CD4-positive, CD25-positive, alpha-beta regulatory T cell (primary cell): ENCODE measurements around the gene CTAG1B. TPM values are rescaled to one million over a fixed set of nuclear protein-coding genes. Genes with fewer than 3 reads are reported as not detected.
A peak's percentile ranks its signal among the peaks of the same experiment; 100 is the strongest.
"Not testable (repeated sequence)": the region's sequence is repeated elsewhere in the genome, so short reads cannot be mapped to it uniquely, and the experiment has no call there.

Source experiments
- ATAC-seq, 2 donors: fragments of 150-1000 bp; cut with Tn5 transposase; one replicate each; pipeline ENCODE4 v1.10.0; 2021; ENCODE audit warnings: low read depth in 2 of 2, moderate number of reproducible peaks in 2 of 2, moderate library complexity in 1 of 2
- DNase-seq, 3 donors: peaks; one replicate each; pipeline versions ENCODE4 v3.0.0 to v3.0.0-alpha.2; 2012 to 2022; ENCODE audit warnings: mixed read lengths in 1 of 3
- H3K27ac ChIP-seq: one replicate; pipeline ENCODE4 v1.7.0; 2013; ENCODE audit warnings: mild to moderate bottlenecking, low read length; ENCODE audit not compliant: insufficient read depth, poor library complexity, severe bottlenecking
- H3K27me3 ChIP-seq: one replicate; pipeline ENCODE4 v1.7.0; 2013; ENCODE audit warnings: low read length; ENCODE audit not compliant: control insufficient read depth, insufficient read depth
- H3K36me3 ChIP-seq: one replicate; pipeline ENCODE4 v1.7.0; 2013; ENCODE audit warnings: mild to moderate bottlenecking, low read length, moderate library complexity; ENCODE audit not compliant: control insufficient read depth, insufficient read depth
- H3K4me1 ChIP-seq: 2 replicates; pipeline ENCODE4 v1.7.0; 2013; ENCODE audit warnings: mild to moderate bottlenecking, low read length; ENCODE audit not compliant: insufficient read depth, control insufficient read depth, poor library complexity, severe bottlenecking
- H3K4me3 ChIP-seq: one replicate; pipeline ENCODE4 v1.7.0; 2013; ENCODE audit warnings: low read depth, mild to moderate bottlenecking, low read length, moderate library complexity
- H3K9me3 ChIP-seq, 2 experiments: 1 replicate in 1 of 2; 2 replicates in 1 of 2; pipeline ENCODE4 v1.7.0; 2013; ENCODE audit warnings: low read length in 2 of 2, mild to moderate bottlenecking in 1 of 2, moderate library complexity in 1 of 2; ENCODE audit not compliant: control insufficient read depth in 2 of 2
- H3K27ac Mint-ChIP-seq, 3 donors: one replicate each; pipeline ENCODE4 v1.8.0; 2020 to 2022; ENCODE audit warnings: mild to moderate bottlenecking in 3 of 3, mixed read lengths in 3 of 3, moderate library complexity in 2 of 3
- H3K27me3 Mint-ChIP-seq: one replicate; pipeline ENCODE4 v1.8.0; 2022; ENCODE audit warnings: mild to moderate bottlenecking, mixed read lengths
- H3K36me3 Mint-ChIP-seq: one replicate; pipeline ENCODE4 v1.8.0; 2020; ENCODE audit warnings: mixed read lengths
- H3K4me1 Mint-ChIP-seq, 4 donors: one replicate each; pipeline ENCODE4 v1.8.0; 2020 to 2022; ENCODE audit warnings: mixed read lengths in 4 of 4, mild to moderate bottlenecking in 1 of 4
- H3K4me3 Mint-ChIP-seq, 4 donors: one replicate each; pipeline ENCODE4 v1.8.0; 2020 to 2022; ENCODE audit warnings: mild to moderate bottlenecking in 4 of 4, mixed read lengths in 4 of 4, moderate library complexity in 3 of 4
- H3K9me3 Mint-ChIP-seq, 7 donors: one replicate each; pipeline ENCODE4 v1.8.0; 2020 to 2022; ENCODE audit warnings: mixed read lengths in 7 of 7, mild to moderate bottlenecking in 3 of 7, moderate library complexity in 2 of 7
- polyA plus RNA-seq, 4 donors: library from polyadenylated mRNA; unstranded; fragments of 300-500 nt; fragmentation: Illumina TruSeq; gene quantifications; one replicate each; pipeline ENCODE4 v1.2.3, GENCODE V29; 2021
- total RNA-seq: library from RNA; stranded (reverse); gene quantifications from one replicate; pipeline ENCODE4 v1.2.3, GENCODE V29; 2022

Gene CTAG1B
- total and polyA plus RNA-seq, 5 donors from 2014 or later, result not detected

- no peak overlapping the region for H3K27ac Mint-ChIP-seq
- H3K9me3 Mint-ChIP-seq, result peaks cover 0 to 2% (median 0%) of the 10 kb centered on the region in 7 donors
- H3K4me1 Mint-ChIP-seq, result no peaks in the 10 kb centered on the region
- no peaks in the 10 kb centered on the region for H3K36me3 Mint-ChIP-seq
- ATAC-seq, result no peak
- no peak overlapping the region for H3K4me3 Mint-ChIP-seq
- no peaks in the 10 kb centered on the region for H3K27me3 Mint-ChIP-seq
- no peaks in the 10 kb centered on the region for H3K9me3 ChIP-seq
- no peaks in the 10 kb centered on the region for H3K27me3 ChIP-seq
- H3K36me3 ChIP-seq, result no peaks in the 10 kb centered on the region
- no peak overlapping the region for H3K27ac ChIP-seq
- no peaks in the 10 kb centered on the region for H3K4me1 ChIP-seq
- no peak for DNase-seq
- no peak overlapping the region for H3K4me3 ChIP-seq
These were observed 29.8 kb upstream of the CTAG1B start for GRCh38 chrX:154648931-154649330.

- H3K4me3 Mint-ChIP-seq, H3K9me3 ChIP-seq, H3K9me3 Mint-ChIP-seq, H3K27me3 ChIP-seq, DNase-seq, H3K4me1 ChIP-seq, H3K4me1 Mint-ChIP-seq, H3K27ac ChIP-seq, H3K27ac Mint-ChIP-seq, H3K36me3 ChIP-seq, H3K4me3 ChIP-seq, H3K36me3 Mint-ChIP-seq, H3K27me3 Mint-ChIP-seq: not testable (repeated sequence)
- peak; percentile 53 to 77 for ATAC-seq
These were observed 26.8 kb upstream of the CTAG1B start for GRCh38 chrX:154645745-154646378.

- ATAC-seq, H3K4me1 ChIP-seq, H3K9me3 Mint-ChIP-seq, H3K27ac Mint-ChIP-seq, H3K4me3 ChIP-seq, H3K36me3 ChIP-seq, H3K4me3 Mint-ChIP-seq, H3K9me3 ChIP-seq, H3K27me3 ChIP-seq, H3K36me3 Mint-ChIP-seq, H3K4me1 Mint-ChIP-seq, DNase-seq, H3K27ac ChIP-seq, H3K27me3 Mint-ChIP-seq: not testable (repeated sequence)
These were observed 24.6 kb upstream of the CTAG1B start for GRCh38 chrX:154643708-154644107.

GRCh38 chrX:154641740-154642139 lies 22.7 kb upstream of the CTAG1B start:
- DNase-seq, H3K27me3 Mint-ChIP-seq, H3K4me1 ChIP-seq, H3K36me3 ChIP-seq, H3K4me1 Mint-ChIP-seq, ATAC-seq, H3K9me3 Mint-ChIP-seq, H3K9me3 ChIP-seq, H3K27me3 ChIP-seq, H3K27ac ChIP-seq, H3K36me3 Mint-ChIP-seq, H3K4me3 ChIP-seq, H3K27ac Mint-ChIP-seq, H3K4me3 Mint-ChIP-seq: not testable (repeated sequence)

GRCh38 chrX:154633661-154634060 lies 14.6 kb upstream of the CTAG1B start:
- H3K27me3 ChIP-seq, H3K9me3 Mint-ChIP-seq, H3K27me3 Mint-ChIP-seq, H3K4me1 ChIP-seq, H3K27ac Mint-ChIP-seq, H3K4me3 ChIP-seq, H3K4me3 Mint-ChIP-seq, H3K36me3 ChIP-seq, H3K4me1 Mint-ChIP-seq, H3K36me3 Mint-ChIP-seq, H3K27ac ChIP-seq, ATAC-seq, H3K9me3 ChIP-seq, DNase-seq: not testable (repeated sequence)

- H3K27ac ChIP-seq, H3K4me3 ChIP-seq, H3K9me3 ChIP-seq, H3K27me3 Mint-ChIP-seq, ATAC-seq, H3K27me3 ChIP-seq, H3K9me3 Mint-ChIP-seq, H3K36me3 Mint-ChIP-seq, H3K4me1 Mint-ChIP-seq, H3K27ac Mint-ChIP-seq, H3K36me3 ChIP-seq, DNase-seq, H3K4me3 Mint-ChIP-seq, H3K4me1 ChIP-seq: not testable (repeated sequence)
These were observed 11.9 kb upstream of the CTAG1B start for GRCh38 chrX:154630949-154631348.

GRCh38 chrX:154628960-154629359 lies 9.9 kb upstream of the CTAG1B start:
- H3K4me3 ChIP-seq, H3K9me3 Mint-ChIP-seq, H3K4me1 ChIP-seq, DNase-seq, H3K27me3 ChIP-seq, H3K27ac ChIP-seq, H3K4me3 Mint-ChIP-seq, H3K36me3 Mint-ChIP-seq, H3K27ac Mint-ChIP-seq, H3K27me3 Mint-ChIP-seq, H3K36me3 ChIP-seq, H3K4me1 Mint-ChIP-seq, H3K9me3 ChIP-seq: not testable (repeated sequence)
- peak; percentile 48 to 55 for ATAC-seq

- not testable (repeated sequence) for H3K4me1 Mint-ChIP-seq, DNase-seq, H3K27me3 ChIP-seq, ATAC-seq, H3K4me1 ChIP-seq, H3K4me3 ChIP-seq, H3K4me3 Mint-ChIP-seq, H3K27ac Mint-ChIP-seq, H3K9me3 ChIP-seq, H3K27me3 Mint-ChIP-seq, H3K9me3 Mint-ChIP-seq, H3K36me3 Mint-ChIP-seq, H3K36me3 ChIP-seq, H3K27ac ChIP-seq
These were observed 1.8 kb upstream of the CTAG1B start for GRCh38 chrX:154620767-154621414.
